PC-9 (cell line): ENCODE measurements around the gene TARM1.

Experiments used
- EZH2 ChIP-seq: fragments of 200-600 bp; sonication (generic); IDR thresholded peaks from 2 replicates; pipeline ENCODE4 v1.8.0; 2017; ENCODE audit warnings: antibody characterized with exemption, low read depth
- TF ChIP-seq, protein P1 (sequence below): fragments of 200-600 bp; sonication (generic); conservative IDR thresholded peaks from 2 replicates; pipeline ENCODE4 v1.6.1; 2017; ENCODE audit warnings: mixed run types, antibody characterized with exemption, mild to moderate bottlenecking, moderate library complexity

- TF ChIP-seq, protein P1, sequence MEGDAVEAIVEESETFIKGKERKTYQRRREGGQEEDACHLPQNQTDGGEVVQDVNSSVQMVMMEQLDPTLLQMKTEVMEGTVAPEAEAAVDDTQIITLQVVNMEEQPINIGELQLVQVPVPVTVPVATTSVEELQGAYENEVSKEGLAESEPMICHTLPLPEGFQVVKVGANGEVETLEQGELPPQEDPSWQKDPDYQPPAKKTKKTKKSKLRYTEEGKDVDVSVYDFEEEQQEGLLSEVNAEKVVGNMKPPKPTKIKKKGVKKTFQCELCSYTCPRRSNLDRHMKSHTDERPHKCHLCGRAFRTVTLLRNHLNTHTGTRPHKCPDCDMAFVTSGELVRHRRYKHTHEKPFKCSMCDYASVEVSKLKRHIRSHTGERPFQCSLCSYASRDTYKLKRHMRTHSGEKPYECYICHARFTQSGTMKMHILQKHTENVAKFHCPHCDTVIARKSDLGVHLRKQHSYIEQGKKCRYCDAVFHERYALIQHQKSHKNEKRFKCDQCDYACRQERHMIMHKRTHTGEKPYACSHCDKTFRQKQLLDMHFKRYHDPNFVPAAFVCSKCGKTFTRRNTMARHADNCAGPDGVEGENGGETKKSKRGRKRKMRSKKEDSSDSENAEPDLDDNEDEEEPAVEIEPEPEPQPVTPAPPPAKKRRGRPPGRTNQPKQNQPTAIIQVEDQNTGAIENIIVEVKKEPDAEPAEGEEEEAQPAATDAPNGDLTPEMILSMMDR, result no peak
- TF ChIP-seq EZH2, result no peak
These were observed 38.2 kb downstream of the TARM1 start for GRCh38 chr19:54042989-54043388.
